Measurements from ENCODE around the gene FRMD4B. TPM values are rescaled to one million over a fixed set of nuclear protein-coding genes. Genes with fewer than 3 reads are reported as not detected.
A peak's percentile ranks its signal among the peaks of the same experiment; 100 is the strongest.

FRMD4B gene
- total and polyA plus RNA-seq, 12 donors: 5.5 to 165 (median 17.4) TPM

DNA sequence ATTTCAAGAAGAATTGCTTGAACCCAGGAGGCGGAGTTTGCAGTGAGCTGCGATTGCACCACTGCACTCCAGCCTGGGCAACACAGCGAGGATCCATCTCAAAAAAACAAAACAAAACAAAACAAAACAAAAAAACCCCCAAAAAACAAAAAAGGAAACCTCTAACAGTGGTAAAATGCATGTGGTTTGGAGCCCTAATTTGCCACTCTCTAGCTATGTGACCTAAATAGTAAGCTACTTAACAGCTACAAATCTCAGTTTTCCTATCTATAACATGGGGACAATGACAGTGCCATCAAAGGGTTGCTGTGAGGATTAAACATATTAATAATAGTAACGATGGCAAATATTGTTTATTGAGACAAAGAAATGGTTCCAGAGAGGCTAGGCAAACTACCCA lies 144.1 kb downstream of the FRMD4B start:
- no peaks in the 10 kb centered on the region for H3K36me3 ChIP-seq (replicated peaks in 1 of 2)
- no peak overlapping the region for H3K27ac ChIP-seq
- no peak overlapping the region for H3K4me3 ChIP-seq
- no peaks in the 10 kb centered on the region for H3K4me1 ChIP-seq (replicated peaks in 1 of 2)
- WGBS, 4 donors: 84 to 94% (median 91%) methylated on average over 4 of the region's 4 CpGs
- intact Hi-C loops (cut with DNase I): no loop called here
- no peaks in the 10 kb centered on the region for H3K27me3 ChIP-seq
- H3K9me3 ChIP-seq (replicated peaks in 1 of 3): no peaks in the 10 kb centered on the region
- no peak for DNase-seq
- TF ChIP-seq POLR2A (IDR thresholded peaks at IDR 0.05): no peak
- TF ChIP-seq, protein P1, sequence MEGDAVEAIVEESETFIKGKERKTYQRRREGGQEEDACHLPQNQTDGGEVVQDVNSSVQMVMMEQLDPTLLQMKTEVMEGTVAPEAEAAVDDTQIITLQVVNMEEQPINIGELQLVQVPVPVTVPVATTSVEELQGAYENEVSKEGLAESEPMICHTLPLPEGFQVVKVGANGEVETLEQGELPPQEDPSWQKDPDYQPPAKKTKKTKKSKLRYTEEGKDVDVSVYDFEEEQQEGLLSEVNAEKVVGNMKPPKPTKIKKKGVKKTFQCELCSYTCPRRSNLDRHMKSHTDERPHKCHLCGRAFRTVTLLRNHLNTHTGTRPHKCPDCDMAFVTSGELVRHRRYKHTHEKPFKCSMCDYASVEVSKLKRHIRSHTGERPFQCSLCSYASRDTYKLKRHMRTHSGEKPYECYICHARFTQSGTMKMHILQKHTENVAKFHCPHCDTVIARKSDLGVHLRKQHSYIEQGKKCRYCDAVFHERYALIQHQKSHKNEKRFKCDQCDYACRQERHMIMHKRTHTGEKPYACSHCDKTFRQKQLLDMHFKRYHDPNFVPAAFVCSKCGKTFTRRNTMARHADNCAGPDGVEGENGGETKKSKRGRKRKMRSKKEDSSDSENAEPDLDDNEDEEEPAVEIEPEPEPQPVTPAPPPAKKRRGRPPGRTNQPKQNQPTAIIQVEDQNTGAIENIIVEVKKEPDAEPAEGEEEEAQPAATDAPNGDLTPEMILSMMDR (IDR thresholded peaks at IDR 0.05): no peak

DNA sequence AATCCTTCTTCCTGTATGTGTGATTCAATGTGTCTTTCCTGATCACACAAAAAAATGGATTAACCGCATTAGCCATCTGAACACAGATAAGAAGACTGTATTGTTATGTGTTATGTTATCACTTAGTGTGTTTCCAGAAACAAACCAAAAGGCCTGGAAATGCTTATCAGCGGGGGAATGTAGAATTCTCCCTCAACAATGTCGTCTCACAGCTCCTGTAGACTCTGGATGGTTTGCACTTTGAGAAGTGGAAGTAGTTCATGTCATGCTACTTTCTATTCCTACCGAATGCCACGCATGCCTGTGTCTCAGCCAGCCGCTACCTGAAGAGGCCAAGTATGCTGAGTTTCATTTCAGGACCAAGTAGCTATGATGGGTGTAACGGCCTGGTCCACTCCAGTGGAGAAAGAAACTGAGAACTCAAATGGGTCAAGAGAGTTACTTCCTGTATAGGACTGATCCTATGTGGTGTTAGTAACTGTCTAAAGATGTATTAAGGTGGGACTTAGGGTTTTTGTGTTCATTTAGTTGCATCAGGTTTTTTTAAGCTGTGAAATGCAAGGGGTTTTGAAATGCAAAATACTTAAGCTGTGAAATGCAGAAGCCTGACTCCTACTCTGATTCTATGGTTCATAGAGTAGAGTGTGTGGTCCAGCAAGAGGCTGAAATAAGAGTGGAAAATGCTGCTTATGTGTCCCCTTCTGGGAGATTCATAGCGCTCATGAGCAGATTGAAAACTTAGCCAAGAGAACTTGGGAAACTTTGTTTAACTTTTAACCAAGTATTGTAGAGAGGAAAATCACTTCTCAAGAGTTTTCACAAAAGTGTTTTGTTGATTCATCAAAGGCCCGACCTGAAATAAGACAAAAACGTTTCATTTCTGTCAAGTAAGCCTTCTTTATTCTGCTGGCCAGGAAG lies 145.0 kb downstream of the FRMD4B start:
- DNase-seq: no peak
- 78 to 88% (median 82%) methylated on average over 9 to 10 of the region's 10 CpGs for WGBS, 4 donors
- no peak overlapping the region for H3K4me3 ChIP-seq
- no peak for TF ChIP-seq POLR2A (IDR thresholded peaks at IDR 0.05)
- TF ChIP-seq, protein P1 (IDR thresholded peaks at IDR 0.05): no peak
- no peak overlapping the region for H3K27ac ChIP-seq
- H3K9me3 ChIP-seq (replicated peaks in 1 of 3): no peaks in the 10 kb centered on the region
- H3K36me3 ChIP-seq (replicated peaks in 1 of 2): no peaks in the 10 kb centered on the region
- intact Hi-C loops (cut with DNase I): no loop called here
- H3K4me1 ChIP-seq (replicated peaks in 1 of 2): no peaks in the 10 kb centered on the region
- no peaks in the 10 kb centered on the region for H3K27me3 ChIP-seq

DNA sequence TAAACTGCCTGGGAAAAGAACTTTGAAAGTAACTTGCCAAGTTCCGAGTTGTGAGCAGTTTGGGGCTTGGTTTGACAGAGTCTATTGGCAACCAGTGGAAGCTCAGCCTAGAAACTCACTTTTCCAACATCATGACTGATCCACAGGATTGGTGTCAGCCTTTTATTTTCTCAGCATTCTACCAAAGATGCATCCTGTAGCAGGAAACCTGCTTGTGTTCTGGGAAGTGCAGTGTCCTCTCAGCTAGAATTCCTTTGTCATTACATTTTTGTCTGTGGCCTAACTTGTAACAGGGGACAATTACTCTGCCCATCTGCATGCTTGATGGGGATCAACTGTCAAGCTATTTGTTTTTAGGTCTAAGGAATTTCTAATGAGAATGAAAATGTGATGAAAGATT lies 146.8 kb downstream of the FRMD4B start:
- intact Hi-C loops (cut with DNase I): no loop called here
- no peaks in the 10 kb centered on the region for H3K9me3 ChIP-seq (replicated peaks in 1 of 3)
- H3K4me3 ChIP-seq: no peak overlapping the region
- H3K27me3 ChIP-seq: no peaks in the 10 kb centered on the region
- DNase-seq: no peak
- WGBS, 4 donors: 59 to 75% (median 73%) methylated on average over 1 of the region's 1 CpG
- TF ChIP-seq POLR2A (IDR thresholded peaks at IDR 0.05): no peak
- TF ChIP-seq, protein P1 (IDR thresholded peaks at IDR 0.05): no peak
- H3K4me1 ChIP-seq (replicated peaks in 1 of 2): no peaks in the 10 kb centered on the region
- no peak overlapping the region for H3K27ac ChIP-seq
- H3K36me3 ChIP-seq (replicated peaks in 1 of 2): no peaks in the 10 kb centered on the region

DNA sequence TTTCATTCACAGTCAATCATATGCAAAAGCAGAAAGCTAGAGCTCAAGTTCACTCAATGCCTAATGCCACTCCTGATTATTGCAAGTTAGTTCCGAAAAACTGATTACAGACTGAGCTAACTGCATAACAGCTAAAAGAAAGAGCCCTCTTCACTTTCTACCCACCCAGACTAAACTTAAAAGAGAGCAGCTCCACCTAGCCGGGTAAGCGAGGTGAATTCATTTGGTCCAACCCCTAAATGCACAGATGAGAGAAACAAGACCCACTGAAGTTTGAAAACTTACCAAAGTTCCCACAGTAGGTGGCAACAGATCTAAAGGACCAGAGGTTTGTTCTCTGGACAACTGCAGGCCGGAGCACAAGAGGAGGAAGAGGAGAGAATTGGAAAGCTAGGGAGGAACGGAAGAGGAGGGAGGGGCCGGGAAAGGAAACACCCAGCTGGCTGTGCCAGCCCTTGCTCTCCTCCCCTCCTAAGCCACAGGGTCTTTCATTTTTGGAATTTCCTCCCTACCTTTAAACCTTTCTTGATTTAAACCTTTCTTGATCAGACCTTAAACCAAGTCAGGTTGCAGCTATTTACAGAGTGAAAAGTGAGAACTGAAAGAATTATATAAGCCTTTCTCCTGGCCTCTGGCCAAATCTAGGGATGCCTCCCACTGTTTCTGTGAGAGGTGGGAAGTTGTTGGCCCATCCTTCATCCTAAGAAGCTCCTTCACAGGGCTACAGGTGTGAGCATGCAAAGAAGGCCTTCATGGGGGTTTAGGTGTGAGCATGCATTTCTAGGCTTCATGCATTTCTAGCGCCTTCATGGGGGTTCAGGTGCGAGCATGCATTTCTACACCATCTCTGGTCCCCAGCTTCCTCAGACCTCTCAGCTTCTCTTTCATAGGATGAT lies 148.8 kb downstream of the FRMD4B start:
- Histone ChIP-seq H3K27me3 (no peaks in the 10 kb centered on the region), H3K27ac (no peak overlapping the region), H3K36me3 (replicated peaks in 1 of 2) (no peaks in the 10 kb centered on the region), H3K4me3 (peak overlapping the region in 1 of 4 donors; percentile 5), H3K4me1 (replicated peaks in 1 of 2) (no peaks in the 10 kb centered on the region), H3K9me3 (replicated peaks in 1 of 3) (no peaks in the 10 kb centered on the region)
- DNase-seq: no peak
- intact Hi-C loops (cut with DNase I): no loop called here
- WGBS, 4 donors: 67 to 70% (median 67%) methylated on average over 8 of the region's 8 CpGs
- TF ChIP-seq, protein P1 (IDR thresholded peaks at IDR 0.05): no peak
- TF ChIP-seq POLR2A (IDR thresholded peaks at IDR 0.05): no peak

Measured in adrenal gland (tissue), 12 donors.